HEK293 (cell line): ENCODE measurements around the gene AGTPBP1.

Experiments
- ZNF19 ChIP-seq: fragments of 450-650 bp; formaldehyde crosslinking; IDR thresholded peaks from 2 replicates; pipeline ENCODE4; 2016; ENCODE audit warnings: missing biosample characterization, missing genetic modification characterization, low read depth
- ZNF785 ChIP-seq: fragments of 450-650 bp; formaldehyde crosslinking; IDR thresholded peaks from 2 replicates; pipeline ENCODE4 v1.5.1; 2016; ENCODE audit warnings: missing biosample characterization, missing genetic modification characterization
- TF ChIP-seq, protein P1 (sequence below): fragments of 450-650 bp; formaldehyde crosslinking; IDR thresholded peaks from 2 replicates; pipeline ENCODE4 v1.5.1; 2016; ENCODE audit warnings: missing biosample characterization, missing genetic modification characterization
- TF ChIP-seq, protein P2 (sequence below): fragments of 450-650 bp; formaldehyde crosslinking; IDR thresholded peaks from 2 replicates; pipeline ENCODE4 v1.5.1; 2016; ENCODE audit warnings: missing biosample characterization, missing genetic modification characterization

DNA sequence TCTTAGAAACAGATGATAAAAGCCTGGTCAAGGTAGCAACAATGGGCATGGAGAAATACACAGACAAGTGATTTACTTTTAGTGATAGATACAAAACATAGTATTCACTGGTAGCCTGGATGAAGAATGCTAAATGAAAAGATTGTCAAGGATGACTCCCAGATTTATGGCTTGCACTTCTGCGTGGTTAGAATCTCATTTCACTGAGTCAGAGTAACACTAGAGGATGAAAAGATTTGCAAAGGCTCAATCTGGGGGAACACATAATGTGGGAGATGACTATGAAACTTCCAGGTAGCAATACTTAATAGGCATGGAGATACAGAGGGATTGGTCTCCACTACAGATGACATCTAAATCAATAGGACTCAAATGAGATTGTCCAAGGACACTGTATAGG lies 38.4 kb downstream of the AGTPBP1 start:
- TF ChIP-seq ZNF785 (tag by site-specific recombination) = no peak
- TF ChIP-seq, protein P1, sequence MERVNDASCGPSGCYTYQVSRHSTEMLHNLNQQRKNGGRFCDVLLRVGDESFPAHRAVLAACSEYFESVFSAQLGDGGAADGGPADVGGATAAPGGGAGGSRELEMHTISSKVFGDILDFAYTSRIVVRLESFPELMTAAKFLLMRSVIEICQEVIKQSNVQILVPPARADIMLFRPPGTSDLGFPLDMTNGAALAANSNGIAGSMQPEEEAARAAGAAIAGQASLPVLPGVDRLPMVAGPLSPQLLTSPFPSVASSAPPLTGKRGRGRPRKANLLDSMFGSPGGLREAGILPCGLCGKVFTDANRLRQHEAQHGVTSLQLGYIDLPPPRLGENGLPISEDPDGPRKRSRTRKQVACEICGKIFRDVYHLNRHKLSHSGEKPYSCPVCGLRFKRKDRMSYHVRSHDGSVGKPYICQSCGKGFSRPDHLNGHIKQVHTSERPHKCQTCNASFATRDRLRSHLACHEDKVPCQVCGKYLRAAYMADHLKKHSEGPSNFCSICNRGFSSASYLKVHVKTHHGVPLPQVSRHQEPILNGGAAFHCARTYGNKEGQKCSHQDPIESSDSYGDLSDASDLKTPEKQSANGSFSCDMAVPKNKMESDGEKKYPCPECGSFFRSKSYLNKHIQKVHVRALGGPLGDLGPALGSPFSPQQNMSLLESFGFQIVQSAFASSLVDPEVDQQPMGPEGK (tag by site-specific recombination) = no peak
- no peak for TF ChIP-seq ZNF19 (tag by site-specific recombination)
- TF ChIP-seq, protein P2, sequence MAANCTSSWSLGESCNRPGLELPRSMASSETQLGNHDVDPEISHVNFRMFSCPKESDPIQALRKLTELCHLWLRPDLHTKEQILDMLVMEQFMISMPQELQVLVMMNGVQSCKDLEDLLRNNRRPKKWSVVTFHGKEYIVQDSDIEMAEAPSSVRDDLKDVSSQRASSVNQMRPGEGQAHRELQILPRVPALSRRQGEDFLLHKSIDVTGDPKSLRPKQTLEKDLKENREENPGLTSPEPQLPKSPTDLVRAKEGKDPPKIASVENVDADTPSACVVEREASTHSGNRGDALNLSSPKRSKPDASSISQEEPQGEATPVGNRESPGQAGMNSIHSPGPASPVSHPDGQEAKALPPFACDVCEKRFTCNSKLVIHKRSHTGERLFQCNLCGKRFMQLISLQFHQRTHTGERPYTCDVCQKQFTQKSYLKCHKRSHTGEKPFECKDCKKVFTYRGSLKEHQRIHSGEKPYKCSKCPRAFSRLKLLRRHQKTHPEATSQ (tag by site-specific recombination) = no peak
